ENCODE results near the gene IPO8.
"Not testable (repeated sequence)": the region's sequence is repeated elsewhere in the genome, so short reads cannot be mapped to it uniquely, and the experiment has no call there.

IPO8 gene

DNA sequence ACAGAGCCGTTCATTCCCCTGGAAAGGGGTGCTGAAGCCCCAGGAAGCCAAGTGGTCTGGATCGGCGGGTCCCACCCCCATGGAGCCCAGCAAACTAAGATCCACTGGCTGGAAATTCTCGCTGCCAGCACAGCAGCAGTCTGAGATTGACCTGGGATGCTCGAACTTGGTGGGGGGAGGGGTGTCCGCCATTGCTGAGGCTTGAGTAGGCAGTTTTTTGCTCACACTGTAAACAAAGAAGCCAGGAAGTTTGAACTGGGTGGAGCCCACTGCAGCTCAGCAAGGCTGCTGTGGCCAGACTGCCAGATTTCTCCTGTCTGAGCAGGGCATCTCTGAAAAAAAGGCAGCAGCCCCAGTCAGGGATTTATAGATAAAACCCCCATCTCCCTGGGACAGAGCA lies 91.4 kb downstream of the IPO8 start:
- DNase-seq (ENCODE audit: low read depth): not testable (repeated sequence)

DNA sequence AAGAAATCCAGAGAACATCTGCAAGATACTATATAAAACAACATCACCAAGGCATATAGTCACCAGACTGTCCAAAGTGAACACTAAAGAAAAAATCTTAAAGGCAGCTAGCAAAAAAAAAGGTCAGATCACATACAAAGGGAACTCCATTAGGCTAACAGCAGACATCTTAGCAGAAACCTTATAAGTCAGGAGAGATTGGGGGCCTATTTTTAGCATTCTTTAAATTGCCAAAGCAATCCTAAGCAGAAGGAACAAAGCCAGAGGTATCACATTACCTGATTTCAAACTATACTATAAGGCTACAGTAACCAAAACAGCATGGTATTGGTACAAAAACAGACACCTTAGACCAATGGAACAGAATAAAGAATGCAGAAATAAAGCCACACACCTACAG lies 92.5 kb downstream of the IPO8 start:
- no peak for DNase-seq (ENCODE audit: low read depth)

DNA sequence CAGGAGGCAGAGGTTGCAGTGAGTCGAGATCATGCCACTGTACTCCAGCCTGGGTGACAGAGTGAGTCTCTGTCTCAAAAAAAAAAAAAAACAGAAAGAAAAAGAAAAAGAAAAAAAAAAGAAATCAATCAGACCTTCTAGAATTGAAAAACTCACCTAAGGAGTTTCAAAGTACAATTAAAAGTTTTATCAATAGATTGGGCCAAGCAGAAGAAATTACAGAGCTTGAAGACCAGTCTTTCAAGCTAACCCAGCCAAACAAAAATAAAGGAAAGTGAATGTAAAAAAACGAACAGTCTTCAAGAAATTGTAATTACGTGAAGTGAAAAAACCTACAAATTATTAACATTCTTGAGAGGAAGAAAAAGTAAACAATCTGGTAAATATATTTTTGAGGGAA lies 93.0 kb downstream of the IPO8 start:
- no peak for DNase-seq (ENCODE audit: low read depth)

DNA sequence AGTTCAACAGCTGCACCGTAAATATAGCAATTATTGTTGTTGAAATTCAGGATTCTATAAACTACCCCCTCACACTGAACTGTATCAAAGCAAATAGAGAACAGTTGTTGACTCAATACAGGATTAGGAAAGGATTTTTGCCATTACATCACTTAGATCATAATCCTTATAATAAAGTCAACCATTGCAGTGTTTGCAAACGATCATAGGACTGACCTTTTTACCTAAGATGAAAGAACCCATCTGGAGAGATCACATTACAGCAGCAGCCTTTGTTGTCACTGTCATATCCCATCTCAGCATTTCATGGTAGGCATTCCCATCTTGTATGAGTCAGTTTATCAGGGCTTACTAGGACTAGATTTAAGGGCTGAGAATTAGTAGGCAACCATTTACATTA lies 96.1 kb downstream of the IPO8 start:
- no peak for DNase-seq (ENCODE audit: low read depth)

DNA sequence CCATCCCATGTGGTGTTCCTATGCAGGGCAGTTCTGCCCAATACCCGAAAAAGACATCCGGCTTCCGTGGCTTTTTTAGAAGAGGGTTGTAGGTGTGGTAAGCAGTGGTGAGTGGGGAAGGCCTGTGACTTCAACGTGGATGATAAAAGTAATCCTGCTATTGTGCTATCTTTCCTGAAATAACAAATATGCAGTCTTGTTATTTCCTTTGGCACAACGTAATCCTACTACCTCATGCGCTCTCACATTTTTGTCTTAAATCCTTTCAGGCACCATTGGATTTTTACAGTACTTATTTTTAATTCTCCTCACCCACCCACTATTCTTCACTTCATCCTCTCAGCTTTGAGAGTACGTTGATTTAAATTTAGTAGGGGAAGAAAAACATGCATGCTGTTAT lies 96.8 kb downstream of the IPO8 start:
- no peak for DNase-seq (ENCODE audit: low read depth)

DNA sequence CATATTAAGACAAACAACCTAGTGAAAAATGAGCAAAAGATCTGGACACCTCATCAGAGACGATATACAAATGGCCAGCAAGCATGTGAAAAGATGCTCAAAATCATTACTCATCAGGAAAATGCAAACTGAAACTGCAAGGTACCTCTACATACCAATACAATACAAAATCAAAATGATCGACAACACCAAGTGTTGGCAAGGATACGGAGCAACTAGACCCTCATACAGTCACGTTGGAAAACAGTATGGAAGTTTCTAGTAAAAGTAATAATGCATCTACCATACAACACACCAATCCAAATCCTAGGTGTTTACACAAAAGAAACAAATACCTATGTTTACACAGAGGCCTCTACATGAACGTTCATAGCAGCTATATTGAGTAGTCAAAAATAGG lies 99.9 kb downstream of the IPO8 start:
- DNase-seq (ENCODE audit: low read depth): no peak

DNA sequence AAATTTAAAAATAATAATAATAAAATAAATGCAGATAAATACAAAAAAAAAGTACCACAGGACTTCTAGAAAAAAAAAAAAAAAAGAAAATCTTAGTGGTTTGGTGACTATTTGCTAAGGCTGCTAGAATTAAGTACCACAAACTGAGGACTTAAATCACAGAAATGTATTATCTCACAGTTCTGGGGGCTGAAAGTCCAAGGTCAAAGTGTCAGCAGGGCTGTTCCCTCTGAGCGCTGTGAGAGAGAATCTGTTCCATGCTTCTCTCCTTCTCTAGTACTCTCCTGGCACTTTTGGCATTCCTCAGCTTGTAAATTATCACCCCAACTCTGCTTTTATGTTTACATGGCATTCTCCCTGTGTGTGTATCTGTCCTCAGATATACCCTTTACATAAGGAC lies 101.2 kb downstream of the IPO8 start:
- no peak for DNase-seq (ENCODE audit: low read depth)

DNA sequence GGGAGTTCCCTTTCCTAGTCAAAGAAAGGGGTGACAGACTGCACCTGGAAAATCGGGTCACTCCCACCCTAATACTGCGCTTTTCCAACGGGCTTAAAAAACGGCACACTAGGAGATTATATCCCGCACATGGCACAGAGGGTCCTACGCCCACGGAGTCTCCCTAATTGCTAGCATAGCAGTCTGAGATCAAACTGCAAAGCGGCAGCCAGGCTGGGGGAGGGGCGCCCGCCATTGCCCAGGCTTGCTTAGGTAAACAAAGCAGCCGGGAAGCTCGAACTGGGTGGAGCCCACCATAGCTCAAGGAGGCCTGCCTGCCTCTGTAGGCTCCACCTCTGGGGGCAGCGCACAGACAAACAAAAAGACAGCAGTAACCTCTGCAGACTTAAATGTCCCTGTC lies 107.1 kb downstream of the IPO8 start:
- not testable (repeated sequence) for DNase-seq (ENCODE audit: low read depth)

DNA sequence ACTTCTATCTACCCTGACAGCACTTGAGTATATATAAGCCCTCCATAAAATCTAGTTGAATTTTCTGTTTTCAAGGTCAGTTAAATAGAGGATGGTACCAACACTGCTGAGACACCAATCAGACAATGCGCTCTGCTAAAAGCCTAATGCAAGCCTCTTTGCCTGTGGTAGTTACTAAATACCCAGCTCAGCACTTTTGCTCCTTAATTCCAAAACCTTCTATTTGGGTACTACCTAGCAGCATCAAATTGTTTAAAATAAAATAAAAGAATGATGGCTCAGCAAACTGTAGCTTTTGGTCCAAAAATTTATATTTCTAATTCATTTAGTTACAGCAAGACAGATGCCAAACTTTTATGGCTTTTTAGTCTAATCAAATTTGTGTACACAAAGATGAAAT lies 107.9 kb downstream of the IPO8 start:
- no peak for DNase-seq (ENCODE audit: low read depth)

DNA sequence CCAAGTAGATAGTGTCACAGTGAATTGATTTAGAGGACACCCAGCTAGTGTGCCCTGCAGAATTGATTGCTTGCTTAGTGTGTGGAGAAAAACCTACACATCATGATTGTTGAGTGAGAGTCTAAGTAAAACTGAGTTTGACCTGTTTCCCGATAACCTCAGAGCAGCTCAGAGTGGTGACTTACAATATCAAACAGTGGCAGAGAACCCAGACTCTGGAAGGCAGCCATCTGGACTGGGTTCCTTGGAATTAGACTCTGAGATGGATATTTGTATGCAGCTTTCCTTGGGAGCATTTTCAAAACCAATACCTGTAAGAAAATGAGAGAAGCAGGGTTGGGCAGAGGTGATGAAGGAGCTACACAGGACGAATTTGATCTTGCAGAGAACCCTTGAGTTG lies 109.8 kb downstream of the IPO8 start:
- DNase-seq (ENCODE audit: low read depth): no peak

DNA sequence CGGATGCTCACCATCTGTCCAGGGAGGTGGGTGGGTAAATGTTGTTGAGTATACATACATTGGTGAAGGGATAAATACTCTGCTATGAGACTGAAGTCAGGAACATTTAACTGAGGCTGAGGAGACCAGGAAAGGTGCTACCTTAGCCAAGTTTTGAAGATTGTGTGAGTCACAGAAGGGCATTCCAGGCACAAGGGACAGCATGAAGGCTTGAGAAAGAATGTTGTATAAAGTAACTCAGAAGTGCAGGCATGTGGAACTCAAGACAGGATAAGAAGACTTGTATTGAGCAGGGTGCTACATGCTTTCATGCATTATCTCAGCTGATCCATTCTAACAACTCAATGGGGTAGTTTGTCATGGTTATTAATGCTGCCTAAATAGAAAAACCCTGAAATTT lies 112.7 kb downstream of the IPO8 start:
- no peak for DNase-seq (ENCODE audit: low read depth)

DNA sequence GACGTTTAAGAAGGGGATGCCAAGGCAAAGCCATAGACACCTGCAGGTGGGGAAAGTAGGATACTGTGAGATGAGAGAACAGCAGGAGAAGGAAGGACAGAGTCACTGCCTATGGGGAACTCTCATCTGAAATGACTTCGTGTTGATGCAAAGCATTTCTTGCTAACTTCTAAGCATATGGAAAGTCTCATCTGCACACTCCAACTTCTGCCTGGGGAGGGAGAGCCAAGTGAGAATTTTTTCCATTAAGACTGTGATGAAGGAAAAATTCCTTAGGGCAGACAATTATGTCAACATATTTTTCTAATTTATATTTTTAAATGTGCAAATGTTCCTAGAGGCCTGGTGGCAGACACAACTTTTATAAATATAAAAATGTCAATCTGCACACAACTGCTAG lies 115.3 kb downstream of the IPO8 start:
- no peak for DNase-seq (ENCODE audit: low read depth)

All from activated T-cell treated with anti-CD3 and anti-CD28 coated beads for 1 hour (primary cell).